Neural cell (in vitro differentiated cells): ENCODE data around the gene BICD1. TPM values are rescaled to one million over a fixed set of nuclear protein-coding genes. Genes with fewer than 3 reads are reported as not detected.

ENCODE experiments used
- H2AFZ ChIP-seq: fragments of 200-600, 300-800 bp; sonication (generic), shearing (Covaris generic); 2 replicates; pipeline ENCODE4 v1.6.0; 2014; ENCODE audit warnings: low read depth, mild to moderate bottlenecking, antibody characterized with exemption, low read length, moderate library complexity
- H3F3A ChIP-seq: fragments of 200-600 bp; shearing (Covaris generic); 2 replicates; pipeline ENCODE4 v1.6.1; 2016; ENCODE audit warnings: mild to moderate bottlenecking, moderate library complexity, mixed read lengths, antibody characterized with exemption, low read length; ENCODE audit not compliant: insufficient read depth, poor library complexity, severe bottlenecking
- H3K27ac ChIP-seq: fragments of 200-600, 300-800 bp; sonication (generic), shearing (Covaris generic); 2 replicates; pipeline ENCODE4 v1.5.1; 2014; ENCODE audit warnings: mild to moderate bottlenecking, low read length, moderate library complexity
- H3K27me3 ChIP-seq: fragments of 300-800, 200-600 bp; sonication (generic), shearing (Covaris generic); 2 replicates; pipeline ENCODE4 v1.6.0; 2014; ENCODE audit warnings: mild to moderate bottlenecking, low read depth, low read length, moderate library complexity; ENCODE audit not compliant: insufficient read depth
- H3K36me3 ChIP-seq: fragments of 300-800, 200-600 bp; sonication (generic), shearing (Covaris generic); 2 replicates; pipeline ENCODE4 v1.5.1; 2014; ENCODE audit warnings: mild to moderate bottlenecking, antibody characterized with exemption, low read length, moderate library complexity; ENCODE audit not compliant: insufficient read depth
- H3K4me2 ChIP-seq: fragments of 300-800, 200-600 bp; sonication (generic), shearing (Covaris generic); 2 replicates; pipeline ENCODE4 v1.6.0; 2014; ENCODE audit warnings: mild to moderate bottlenecking, low read length
- H3K4me3 ChIP-seq: fragments of 300-800, 200-600 bp; sonication (generic), shearing (Covaris generic); 2 replicates; pipeline ENCODE4 v1.5.1; 2014; ENCODE audit warnings: mild to moderate bottlenecking, low read length, moderate library complexity
- H3K79me2 ChIP-seq: fragments of 200-600 bp; shearing (Covaris generic); replicated peaks from 2 replicates; pipeline ENCODE4 v1.6.0; 2014; ENCODE audit warnings: mild to moderate bottlenecking, low read length, moderate library complexity; ENCODE audit not compliant: insufficient read depth
- H3K9ac ChIP-seq: fragments of 300-800, 200-600 bp; sonication (generic), shearing (Covaris generic); 2 replicates; pipeline ENCODE4 v1.6.1; 2016; ENCODE audit warnings: mild to moderate bottlenecking, low read length, mixed read lengths
- H3K9me2 ChIP-seq: fragments of 200-600 bp; shearing (Covaris generic); 2 replicates; pipeline ENCODE4 v1.6.1; 2016; ENCODE audit warnings: mild to moderate bottlenecking, low read length, mixed read lengths; ENCODE audit not compliant: insufficient read depth
- H3K9me3 ChIP-seq: fragments of 200-600, 300-800 bp; sonication (generic), shearing (Covaris generic); 2 replicates; pipeline ENCODE4 v1.6.1; 2016; ENCODE audit warnings: mild to moderate bottlenecking, mixed run types, low read length, moderate library complexity, mixed read lengths
- H4K20me1 ChIP-seq: fragments of 200-600 bp; shearing (Covaris generic); 2 replicates; pipeline ENCODE4 v1.6.1; 2016; ENCODE audit warnings: mild to moderate bottlenecking, mixed run types; ENCODE audit not compliant: insufficient read depth
- EP300 ChIP-seq: fragments of 450-650 bp; conservative IDR thresholded peaks from 2 replicates; pipeline ENCODE4 v1.6.1; 2014; ENCODE audit warnings: antibody characterized with exemption, mild to moderate bottlenecking, moderate library complexity; ENCODE audit not compliant: poor library complexity, severe bottlenecking
- EZH2 ChIP-seq: fragments of 200-600, 300-800 bp; shearing (Covaris generic), sonication (generic); IDR thresholded peaks from 2 replicates; pipeline ENCODE4 v1.6.1; 2014; ENCODE audit warnings: antibody characterized with exemption, low read length, borderline replicate concordance, mild to moderate bottlenecking; ENCODE audit not compliant: insufficient read depth, poor library complexity, severe bottlenecking
- MXI1 ChIP-seq: fragments of 450-650 bp; conservative IDR thresholded peaks from 2 replicates; pipeline ENCODE4 v1.6.1; 2014; ENCODE audit warnings: antibody characterized with exemption, mild to moderate bottlenecking; ENCODE audit not compliant: poor library complexity, severe bottlenecking
- POLR2AphosphoS5 ChIP-seq: IDR thresholded peaks from 2 replicates; pipeline ENCODE4 v1.6.1; 2012
- RAD21 ChIP-seq: fragments of 450-650 bp; conservative IDR thresholded peaks from 2 replicates; pipeline ENCODE4 v1.6.1; 2014; ENCODE audit warnings: antibody characterized with exemption, mild to moderate bottlenecking, moderate library complexity
- SMC3 ChIP-seq: fragments of 450-650 bp; conservative IDR thresholded peaks from 2 replicates; pipeline ENCODE4 v1.6.1; 2014; ENCODE audit warnings: antibody characterized with exemption, mild to moderate bottlenecking, moderate library complexity; ENCODE audit not compliant: poor library complexity
- TAF1 ChIP-seq: IDR thresholded peaks from 2 replicates; pipeline ENCODE4 v1.6.1; 2012; ENCODE audit warnings: low read depth
- polyA plus RNA-seq: library from polyadenylated mRNA; depleted of rRNA; stranded (reverse); fragments of >200 nt; gene quantifications from 2 replicates; pipeline ENCODE4 v1.2.3, GENCODE V29; 2014
- TF ChIP-seq, protein P1 (sequence below): IDR thresholded peaks from 2 replicates; pipeline ENCODE4 v1.6.1; 2012; ENCODE audit warnings: borderline replicate concordance
- TF ChIP-seq, protein P2 (sequence below): fragments of 450-650 bp; IDR thresholded peaks from 2 replicates; pipeline ENCODE4 v1.5.1; 2014; ENCODE audit warnings: antibody characterized with exemption, mild to moderate bottlenecking, moderate library complexity; ENCODE audit not compliant: poor library complexity, severe bottlenecking

Gene BICD1
- polyA plus RNA-seq, 1 donor from 2014 or later = 41.1 TPM

DNA sequence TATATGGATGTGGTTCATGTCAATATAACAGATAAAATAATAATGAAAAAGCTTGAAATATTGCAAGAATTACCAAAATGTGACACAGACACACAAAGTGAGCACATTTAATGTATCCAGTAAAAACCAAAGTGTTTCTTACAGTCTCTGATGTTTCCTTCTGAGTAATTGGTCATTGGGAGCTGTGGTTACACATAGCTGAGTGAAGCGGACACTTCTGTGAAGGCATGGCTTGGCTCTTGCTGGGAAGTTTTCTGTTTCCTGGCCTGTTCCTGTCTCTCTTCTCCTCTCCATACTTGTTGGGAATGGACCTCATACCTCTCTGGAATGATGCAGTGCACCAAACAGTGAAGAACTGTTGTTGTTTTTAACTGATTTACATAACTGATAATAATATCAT is 117.3 kb downstream of the BICD1 start:
- Histone ChIP-seq H3K27ac (no peak overlapping the region), H3K79me2 (no peaks in the 10 kb centered on the region), H3K9me2 (no peaks in the 10 kb centered on the region), H3K36me3 (peaks cover 10% of the 10 kb centered on the region), H3K4me2 (no peak overlapping the region), H3K9ac (no peak overlapping the region), H3F3A (no peaks in the 10 kb centered on the region), H3K4me3 (no peak overlapping the region), H4K20me1 (no peaks in the 10 kb centered on the region), H3K9me3 (no peaks in the 10 kb centered on the region), H2AFZ (no peak overlapping the region), H3K27me3 (no peaks in the 10 kb centered on the region)
- TF ChIP-seq EP300 = no peak
- TF ChIP-seq, protein P1, sequence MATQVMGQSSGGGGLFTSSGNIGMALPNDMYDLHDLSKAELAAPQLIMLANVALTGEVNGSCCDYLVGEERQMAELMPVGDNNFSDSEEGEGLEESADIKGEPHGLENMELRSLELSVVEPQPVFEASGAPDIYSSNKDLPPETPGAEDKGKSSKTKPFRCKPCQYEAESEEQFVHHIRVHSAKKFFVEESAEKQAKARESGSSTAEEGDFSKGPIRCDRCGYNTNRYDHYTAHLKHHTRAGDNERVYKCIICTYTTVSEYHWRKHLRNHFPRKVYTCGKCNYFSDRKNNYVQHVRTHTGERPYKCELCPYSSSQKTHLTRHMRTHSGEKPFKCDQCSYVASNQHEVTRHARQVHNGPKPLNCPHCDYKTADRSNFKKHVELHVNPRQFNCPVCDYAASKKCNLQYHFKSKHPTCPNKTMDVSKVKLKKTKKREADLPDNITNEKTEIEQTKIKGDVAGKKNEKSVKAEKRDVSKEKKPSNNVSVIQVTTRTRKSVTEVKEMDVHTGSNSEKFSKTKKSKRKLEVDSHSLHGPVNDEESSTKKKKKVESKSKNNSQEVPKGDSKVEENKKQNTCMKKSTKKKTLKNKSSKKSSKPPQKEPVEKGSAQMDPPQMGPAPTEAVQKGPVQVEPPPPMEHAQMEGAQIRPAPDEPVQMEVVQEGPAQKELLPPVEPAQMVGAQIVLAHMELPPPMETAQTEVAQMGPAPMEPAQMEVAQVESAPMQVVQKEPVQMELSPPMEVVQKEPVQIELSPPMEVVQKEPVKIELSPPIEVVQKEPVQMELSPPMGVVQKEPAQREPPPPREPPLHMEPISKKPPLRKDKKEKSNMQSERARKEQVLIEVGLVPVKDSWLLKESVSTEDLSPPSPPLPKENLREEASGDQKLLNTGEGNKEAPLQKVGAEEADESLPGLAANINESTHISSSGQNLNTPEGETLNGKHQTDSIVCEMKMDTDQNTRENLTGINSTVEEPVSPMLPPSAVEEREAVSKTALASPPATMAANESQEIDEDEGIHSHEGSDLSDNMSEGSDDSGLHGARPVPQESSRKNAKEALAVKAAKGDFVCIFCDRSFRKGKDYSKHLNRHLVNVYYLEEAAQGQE = no peak
- TF ChIP-seq RAD21 = no peak
- no peak for TF ChIP-seq EZH2
- TF ChIP-seq MXI1 = no peak
- no peak for TF ChIP-seq SMC3
- TF ChIP-seq POLR2AphosphoS5 = no peak
- TF ChIP-seq, protein P2, sequence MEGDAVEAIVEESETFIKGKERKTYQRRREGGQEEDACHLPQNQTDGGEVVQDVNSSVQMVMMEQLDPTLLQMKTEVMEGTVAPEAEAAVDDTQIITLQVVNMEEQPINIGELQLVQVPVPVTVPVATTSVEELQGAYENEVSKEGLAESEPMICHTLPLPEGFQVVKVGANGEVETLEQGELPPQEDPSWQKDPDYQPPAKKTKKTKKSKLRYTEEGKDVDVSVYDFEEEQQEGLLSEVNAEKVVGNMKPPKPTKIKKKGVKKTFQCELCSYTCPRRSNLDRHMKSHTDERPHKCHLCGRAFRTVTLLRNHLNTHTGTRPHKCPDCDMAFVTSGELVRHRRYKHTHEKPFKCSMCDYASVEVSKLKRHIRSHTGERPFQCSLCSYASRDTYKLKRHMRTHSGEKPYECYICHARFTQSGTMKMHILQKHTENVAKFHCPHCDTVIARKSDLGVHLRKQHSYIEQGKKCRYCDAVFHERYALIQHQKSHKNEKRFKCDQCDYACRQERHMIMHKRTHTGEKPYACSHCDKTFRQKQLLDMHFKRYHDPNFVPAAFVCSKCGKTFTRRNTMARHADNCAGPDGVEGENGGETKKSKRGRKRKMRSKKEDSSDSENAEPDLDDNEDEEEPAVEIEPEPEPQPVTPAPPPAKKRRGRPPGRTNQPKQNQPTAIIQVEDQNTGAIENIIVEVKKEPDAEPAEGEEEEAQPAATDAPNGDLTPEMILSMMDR = no peak
- TF ChIP-seq TAF1 = no peak

DNA sequence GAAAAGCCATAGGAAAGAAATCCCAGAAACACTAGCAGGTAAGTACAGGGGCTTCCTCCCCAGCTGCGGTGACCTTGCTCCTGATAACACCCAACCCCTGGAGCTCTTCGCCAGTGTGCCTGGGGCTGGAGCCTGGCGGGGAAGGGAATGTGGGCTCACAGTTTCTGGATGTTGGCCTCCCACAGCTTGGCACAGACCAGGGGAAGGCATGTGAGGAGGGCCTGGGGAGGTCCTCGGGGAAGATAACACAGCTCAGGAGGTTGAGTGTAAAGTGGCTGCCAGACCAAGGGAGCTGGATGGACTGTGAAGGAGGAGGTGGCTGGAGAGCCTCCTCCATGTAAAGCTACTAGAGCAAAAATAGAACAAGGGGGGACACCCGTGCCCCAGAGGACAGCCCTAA is 120.1 kb downstream of the BICD1 start:
- H3F3A ChIP-seq = no peaks in the 10 kb centered on the region
- H3K27me3 ChIP-seq = no peaks in the 10 kb centered on the region
- H3K9me2 ChIP-seq = no peaks in the 10 kb centered on the region
- no peak overlapping the region for H3K4me2 ChIP-seq
- no peaks in the 10 kb centered on the region for H3K79me2 ChIP-seq
- no peak overlapping the region for H3K9ac ChIP-seq
- H3K27ac ChIP-seq = no peak overlapping the region
- no peaks in the 10 kb centered on the region for H3K9me3 ChIP-seq
- H3K4me3 ChIP-seq = no peak overlapping the region
- H3K36me3 ChIP-seq = peaks cover 10% of the 10 kb centered on the region
- TF ChIP-seq, protein P2 = no peak
- TF ChIP-seq, protein P1 = no peak
- no peak for TF ChIP-seq EP300
- TF ChIP-seq MXI1 = no peak
- TF ChIP-seq POLR2AphosphoS5 = no peak
- no peak for TF ChIP-seq EZH2
- no peak for TF ChIP-seq RAD21
- no peak for TF ChIP-seq SMC3
- no peak for TF ChIP-seq TAF1
- H4K20me1 ChIP-seq = no peaks in the 10 kb centered on the region
- no peak overlapping the region for H2AFZ ChIP-seq
